ENCODE results near the gene CLDND2. TPM values are rescaled to one million over a fixed set of nuclear protein-coding genes. Genes with fewer than 3 reads are reported as not detected.

Gene CLDND2
- total RNA-seq, 1 donor from 2014 or later = not detected

- ATAC-seq (no peak), DNase-seq (ENCODE audit: low spot score) (no peak)
These were observed 18.2 kb upstream of the CLDND2 start for GRCh38 chr19:51386882-51387520.

- ATAC-seq = no peak
- no peak for DNase-seq (ENCODE audit: low spot score)
These were observed 13.2 kb upstream of the CLDND2 start for GRCh38 chr19:51382004-51382403.

- no peak for DNase-seq (ENCODE audit: low spot score)
- ATAC-seq = no peak
These were observed 11.6 kb upstream of the CLDND2 start for GRCh38 chr19:51380379-51380778.

GRCh38 chr19:51377422-51377821 lies 8.6 kb upstream of the CLDND2 start:
- DNase-seq (ENCODE audit: low spot score) (no peak), ATAC-seq (no peak)

- ATAC-seq = no peak
These were observed 6.9 kb upstream of the CLDND2 start for GRCh38 chr19:51375504-51376221.

GRCh38 chr19:51372649-51373504 lies 4.1 kb upstream of the CLDND2 start, which contains the start of gene NKG7:
Gene NKG7 (minus strand): TSS chr19:51372654. CDS start chr19:51372535, 119 bp downstream.
- DNase-seq (ENCODE audit: low spot score) (no peak), ATAC-seq (no peak)

More at GRCh38 chr19:51375504-51376221, 6.9 kb upstream of the CLDND2 start:
- no peak for DNase-seq (ENCODE audit: low spot score)

GRCh38 chr19:51372021-51372648 lies 3.3 kb upstream of the CLDND2 start:
- ATAC-seq = no peak
- no peak for DNase-seq (ENCODE audit: low spot score)

GRCh38 chr19:51371186-51371690 lies 2.4 kb upstream of the CLDND2 start:
- no peak for ATAC-seq
- no peak for DNase-seq (ENCODE audit: low spot score)

GRCh38 chr19:51370230-51370629 lies 1.4 kb upstream of the CLDND2 start:
- ATAC-seq (no peak), DNase-seq (ENCODE audit: low spot score) (no peak)

- ATAC-seq = peak; percentile 81
- DNase-seq (ENCODE audit: low spot score) = peak; percentile 99
These were observed 1.0 kb downstream of the CLDND2 start for GRCh38 chr19:51367565-51368365.

- DNase-seq (ENCODE audit: low spot score) (peak; percentile 72), ATAC-seq (no peak)
These were observed 1.6 kb downstream of the CLDND2 start for GRCh38 chr19:51367255-51367564.

GRCh38 chr19:51366389-51367254 lies 2.2 kb downstream of the CLDND2 start:
- peak; percentile 72 for ATAC-seq

GRCh38 chr19:51365965-51366388 lies 2.8 kb downstream of the CLDND2 start, which contains the start of gene ETFB:
Gene ETFB (minus strand): TSS chr19:51366388. CDS start chr19:51366326, 62 bp downstream.
- ATAC-seq = no peak

More at GRCh38 chr19:51366389-51367254, 2.2 kb downstream of the CLDND2 start:
- peak; percentile 99 for DNase-seq (ENCODE audit: low spot score)

GRCh38 chr19:51365211-51365964 lies 3.4 kb downstream of the CLDND2 start:
- DNase-seq (ENCODE audit: low spot score) (peak; percentile 69), ATAC-seq (peak; percentile 35)

More at GRCh38 chr19:51365965-51366388, 2.8 kb downstream of the CLDND2 start, which contains the start of gene ETFB:
- DNase-seq (ENCODE audit: low spot score) = no peak

- no peak for ATAC-seq
- no peak for DNase-seq (ENCODE audit: low spot score)
These were observed 4.3 kb downstream of the CLDND2 start for GRCh38 chr19:51364200-51365106.

GRCh38 chr19:51361239-51361638 lies 7.6 kb downstream of the CLDND2 start:
- no peak for DNase-seq (ENCODE audit: low spot score)
- no peak for ATAC-seq

GRCh38 chr19:51359294-51359693 lies 9.5 kb downstream of the CLDND2 start:
- ATAC-seq (no peak), DNase-seq (ENCODE audit: low spot score) (no peak)
